MM.1S (cell line): ENCODE results near the gene HOXD11.

Source experiments
- CTCF ChIP-seq: fragments of 300-600 bp; sonication (generic); IDR thresholded peaks from 2 replicates; pipeline ENCODE4 v1.5.1; 2016; ENCODE audit warnings: antibody characterized with exemption, low read length, mixed read lengths
- EZH2 ChIP-seq: fragments of 300-600 bp; sonication (generic); optimal IDR thresholded peaks from 2 replicates; pipeline ENCODE3; 2017; ENCODE audit warnings: low read depth, mild to moderate bottlenecking, antibody characterized with exemption, low read length, mixed read lengths
- EZH2phosphoT487 ChIP-seq: fragments of 300-600 bp; sonication (generic); IDR thresholded peaks from 2 replicates; pipeline ENCODE4 v1.6.1; 2018; ENCODE audit warnings: antibody characterized with exemption, low read length

DNA sequence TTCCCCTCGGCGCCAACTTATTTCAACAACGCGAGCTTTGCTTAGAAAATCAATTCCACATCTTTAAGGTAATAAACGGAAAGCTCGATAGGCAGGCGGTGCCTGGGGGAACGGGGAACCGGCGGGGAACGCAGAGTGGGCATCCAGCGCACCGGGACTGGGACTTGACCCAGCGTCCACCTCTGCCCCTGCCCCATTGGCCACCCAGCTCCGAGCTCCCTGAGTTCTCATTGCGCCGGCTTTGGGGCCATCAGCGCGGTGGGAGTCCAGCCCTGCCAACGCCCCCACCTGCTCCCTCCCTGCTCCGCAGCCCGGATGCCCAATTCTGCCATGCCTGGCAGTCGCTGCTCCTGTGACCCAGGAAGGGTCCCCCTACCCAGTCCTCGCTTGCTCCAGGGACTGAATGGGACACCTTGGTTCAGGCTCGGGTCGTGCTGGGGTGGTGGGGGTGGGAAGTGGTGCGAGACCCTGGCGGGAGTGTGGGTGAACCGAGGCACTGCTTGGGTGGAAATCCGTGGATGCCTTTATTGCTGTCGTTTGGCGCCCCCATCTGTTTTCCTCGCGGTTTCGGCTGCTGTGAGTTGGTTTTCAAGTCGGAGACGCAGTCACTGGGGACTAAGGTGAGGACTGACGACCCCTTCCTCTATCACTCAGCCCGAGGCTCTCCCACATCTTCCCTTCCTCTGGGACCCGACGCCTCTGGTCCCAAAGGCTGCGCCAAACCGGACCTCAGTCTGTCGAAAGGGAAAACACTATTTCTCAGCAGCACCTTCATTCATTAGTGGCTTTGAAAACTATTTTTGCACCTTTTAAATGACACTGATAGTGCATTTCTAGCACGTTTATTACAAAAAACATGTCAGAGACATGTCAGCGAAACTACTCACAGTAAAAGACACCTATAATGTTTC, 21.0 kb upstream of the HOXD11 start:
- TF ChIP-seq CTCF, result peak; percentile 44
- no peak for TF ChIP-seq EZH2phosphoT487
- TF ChIP-seq EZH2, result no peak
